AG08396 (cell line): ENCODE results near the gene APOBEC2.
A peak's percentile ranks its signal among the peaks of the same experiment; 100 is the strongest.

ENCODE experiments used
- DNase-seq: peaks from one replicate; pipeline ENCODE4 v3.0.0; 2012; ENCODE audit warnings: low spot score, mixed read lengths

Gene APOBEC2

GRCh38 chr6:41090841-41091761 lies 38.1 kb downstream of the APOBEC2 start:
- no peak for DNase-seq

- DNase-seq: peak; percentile 26
Observed at GRCh38 chr6:41092421-41093140, 39.6 kb downstream of the APOBEC2 start.

- no peak for DNase-seq
Observed at GRCh38 chr6:41093729-41094128, 40.7 kb downstream of the APOBEC2 start.

- DNase-seq: no peak
Observed at GRCh38 chr6:41097467-41098090, 44.6 kb downstream of the APOBEC2 start.

GRCh38 chr6:41098366-41098765 lies 45.4 kb downstream of the APOBEC2 start:
- DNase-seq: no peak

GRCh38 chr6:41100871-41101287 lies 47.9 kb downstream of the APOBEC2 start:
- no peak for DNase-seq

DNA sequence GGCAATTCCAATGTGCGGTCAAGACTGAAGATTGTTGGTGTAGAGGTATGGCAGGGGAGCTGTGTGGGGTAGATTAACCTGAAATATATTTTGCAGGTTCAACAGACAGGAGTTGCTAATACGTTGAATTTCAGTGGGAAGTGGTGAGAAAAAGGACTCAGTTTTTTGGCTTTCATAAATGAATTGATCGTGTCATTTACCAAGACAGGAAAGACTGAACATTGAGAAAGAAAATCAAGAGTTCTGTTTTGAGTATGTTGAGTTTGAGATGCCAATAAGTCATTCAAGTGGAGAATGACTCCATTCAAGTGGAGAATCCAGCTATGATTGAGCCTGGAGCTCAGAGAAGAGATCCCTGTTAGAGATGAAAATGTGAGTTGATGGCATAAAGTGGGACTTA lies 50.8 kb downstream of the APOBEC2 start:
- no peak for DNase-seq

- DNase-seq: no peak
Observed at GRCh38 chr6:41111017-41111416, 58.0 kb downstream of the APOBEC2 start.
